Fibroblast of villous mesenchyme (primary cell): ENCODE measurements around the gene KRTAP4-9. TPM values are rescaled to one million over a fixed set of nuclear protein-coding genes. Genes with fewer than 3 reads are reported as not detected.
A peak's percentile ranks its signal among the peaks of the same experiment; 100 is the strongest.
"Not testable (repeated sequence)": the region's sequence is repeated elsewhere in the genome, so short reads cannot be mapped to it uniquely, and the experiment has no call there.

Experiments used
- DNase-seq: peaks from one replicate; pipeline ENCODE4 v3.0.0-alpha.2; 2010; ENCODE audit warnings: low read depth
- H3K4me3 ChIP-seq: 2 replicates; pipeline ENCODE4 v1.5.1; 2011; ENCODE audit warnings: low read depth, mild to moderate bottlenecking, low read length
- CTCF ChIP-seq: IDR thresholded peaks from 2 replicates; pipeline ENCODE4 v1.5.1; 2012; ENCODE audit warnings: low read depth, mild to moderate bottlenecking, low read length; ENCODE audit not compliant: insufficient read depth
- total RNA-seq: library from RNA; depleted of rRNA; stranded (reverse); fragments of >200 nt; gene quantifications from 2 replicates; pipeline ENCODE4 v1.2.3, GENCODE V29; 2012

KRTAP4-9 gene
- total RNA-seq, 1 donor = not detected

GRCh38 chr17:41101586-41102259, 3.5 kb upstream of the KRTAP4-9 start, which contains the start of gene KRTAP4-16:
KRTAP4-16 (minus strand) TSS chr17:41102209; CDS start chr17:41102209, 0 bp downstream.
- no peak for DNase-seq
- no peak for TF ChIP-seq CTCF

GRCh38 chr17:41103896-41104295, 1.3 kb upstream of the KRTAP4-9 start:
- H3K4me3 ChIP-seq = no peak overlapping the region
- no peak for TF ChIP-seq CTCF
- DNase-seq = no peak

More at GRCh38 chr17:41101586-41102259, 3.5 kb upstream of the KRTAP4-9 start, which contains the start of gene KRTAP4-16:
- no peak within 1 kb of the TSS for H3K4me3 ChIP-seq

- H3K4me3 ChIP-seq, DNase-seq: not testable (repeated sequence)
Measured at GRCh38 chr17:41104386-41105038, 677 bp upstream of the KRTAP4-9 start.

- DNase-seq = no peak
Measured at GRCh38 chr17:41107941-41108450, 2.8 kb downstream of the KRTAP4-9 start.

GRCh38 chr17:41108728-41109386, 3.7 kb downstream of the KRTAP4-9 start:
- H3K4me3 ChIP-seq, DNase-seq: not testable (repeated sequence)

More at GRCh38 chr17:41107941-41108450, 2.8 kb downstream of the KRTAP4-9 start:
- no peak overlapping the region for H3K4me3 ChIP-seq
- no peak for TF ChIP-seq CTCF

GRCh38 chr17:41111151-41111885, 6.1 kb downstream of the KRTAP4-9 start:
- no peak overlapping the region for H3K4me3 ChIP-seq
- no peak for DNase-seq
- TF ChIP-seq CTCF = no peak

GRCh38 chr17:41116297-41116696, 11.1 kb downstream of the KRTAP4-9 start:
- no peak overlapping the region for H3K4me3 ChIP-seq
- no peak for TF ChIP-seq CTCF
- peak; percentile 33 for DNase-seq

GRCh38 chr17:41117846-41118386, 12.7 kb downstream of the KRTAP4-9 start, which contains the start of gene KRTAP4-11:
KRTAP4-11 (minus strand) TSS chr17:41118373; CDS start chr17:41118315, 58 bp downstream.
- H3K4me3 ChIP-seq, DNase-seq: not testable (repeated sequence)
